Aorta (tissue), 5 donors: ENCODE data around the gene ARHGEF12. TPM values are rescaled to one million over a fixed set of nuclear protein-coding genes. Genes with fewer than 3 reads are reported as not detected.

Experiments
- ATAC-seq: fragments of 200-7000 bp; cut with Tn5 transposase; one replicate; pipeline ENCODE4 v1.9.1; 2022; ENCODE audit warnings: moderate library complexity; ENCODE audit not compliant: low FRiP score
- DNase-seq, 2 donors: peaks; one replicate each; pipeline ENCODE4 v3.0.0-alpha.2; 2020
- H3K27ac ChIP-seq, 2 donors: one replicate each; pipeline ENCODE4 v1.5.1; 2013; ENCODE audit warnings: low read length in 2 of 2, mild to moderate bottlenecking in 2 of 2, moderate library complexity in 2 of 2, control low read depth in 1 of 2, inconsistent platforms in 1 of 2, low read depth in 1 of 2
- H3K27me3 ChIP-seq, 2 donors: one replicate each; pipeline ENCODE4 v1.6.1; 2013; ENCODE audit warnings: control low read depth in 1 of 2, low read length in 1 of 2, mild to moderate bottlenecking in 1 of 2, moderate library complexity in 1 of 2; ENCODE audit not compliant: insufficient read depth in 2 of 2, control insufficient read depth in 1 of 2
- H3K36me3 ChIP-seq, 2 donors: one replicate each; pipeline ENCODE4 v1.6.1; 2013; ENCODE audit warnings: control low read depth in 1 of 2, low read length in 1 of 2, mild to moderate bottlenecking in 1 of 2; ENCODE audit not compliant: insufficient read depth in 2 of 2, control insufficient read depth in 1 of 2
- H3K4me1 ChIP-seq, 2 donors: one replicate each; pipeline ENCODE4 v1.6.1; 2013; ENCODE audit warnings: low read length in 2 of 2, control low read depth in 1 of 2, mild to moderate bottlenecking in 1 of 2, moderate library complexity in 1 of 2; ENCODE audit not compliant: insufficient read depth in 2 of 2, control insufficient read depth in 1 of 2
- H3K4me3 ChIP-seq, 2 donors: one replicate each; pipeline ENCODE4 v1.5.1; 2013; ENCODE audit warnings: low read length in 2 of 2, control low read depth in 1 of 2, mild to moderate bottlenecking in 1 of 2
- H3K9me3 ChIP-seq: one replicate; pipeline ENCODE4 v1.6.1; 2013; ENCODE audit warnings: mild to moderate bottlenecking, low read length; ENCODE audit not compliant: control insufficient read depth
- WGBS, 2 donors: extraction: QIAGEN DNeasy Blood & Tissue Kit; methylation state at CpG; one replicate each; pipeline ENCODE4 v1.1.7; 2013; 5-methylcytosine and 5-hydroxymethylcytosine counted together
- intact Hi-C, 2 donors: fragments of 100-400 bp; cut with DNase I; formaldehyde crosslinking; loops; one replicate each; pipeline versions ENCODE4 v1.14.2 to v1.15.0; 2022
- polyA plus RNA-seq, 2 donors: library from polyadenylated mRNA; stranded (reverse); fragments of 200-250 nt; gene quantifications; one replicate each; pipeline ENCODE4 v1.2.3, GENCODE V29; 2013
- total RNA-seq, 2 donors: library from RNA; stranded (reverse); fragmentation: NEBNext Ultra II Directional; extraction: Animal tissue kit (Norgen Biotek cat#: 25700); gene quantifications; one replicate each; pipeline ENCODE4 v1.2.1, GENCODE V29; 2021
- donor health status: healthy with polysubstance abuse.
- donor health status: Bipolar disorder and iron deficiency.
- donor health status: DM: no; HTN: no; CAD: no.
- donor health status: DM: no; HTN: no; CAD: no.
- donor health status: DM: yes; HTN: yes; CAD: no.

The ARHGEF12 gene
- total and polyA plus RNA-seq, 4 donors, result 21.7 to 143 (median 75.8) TPM

DNA sequence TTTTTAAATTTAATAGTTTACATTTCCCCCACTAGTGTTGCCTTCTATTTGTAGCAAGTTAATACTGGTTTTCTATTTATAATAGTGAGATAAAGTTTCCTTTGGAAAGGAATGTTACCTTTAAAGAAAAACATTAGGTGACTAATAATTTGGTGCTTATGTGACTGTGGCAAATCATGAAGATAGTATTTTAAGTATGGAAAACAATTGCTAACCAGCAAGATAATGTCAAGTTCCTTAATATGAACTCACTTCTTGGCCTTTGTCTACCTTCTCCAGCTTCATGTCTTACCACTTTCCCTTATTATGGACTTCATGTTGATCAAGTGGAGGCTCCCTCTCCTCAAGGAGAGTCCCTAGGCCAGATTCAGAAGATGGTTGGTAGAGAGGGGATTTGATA is 27.2 kb downstream of the ARHGEF12 start:
- peaks cover 2 to 3% of the 10 kb centered on the region in 2 donors for H3K4me1 ChIP-seq
- ATAC-seq (peak; percentile 38), DNase-seq (no peak)
- H3K27me3 ChIP-seq, result no peaks in the 10 kb centered on the region
- intact Hi-C loops, result no loop called here
- H3K27ac ChIP-seq, result no peak overlapping the region
- H3K36me3 ChIP-seq, result no peaks in the 10 kb centered on the region
- no peak overlapping the region for H3K4me3 ChIP-seq
- H3K9me3 ChIP-seq, result no peaks in the 10 kb centered on the region

DNA sequence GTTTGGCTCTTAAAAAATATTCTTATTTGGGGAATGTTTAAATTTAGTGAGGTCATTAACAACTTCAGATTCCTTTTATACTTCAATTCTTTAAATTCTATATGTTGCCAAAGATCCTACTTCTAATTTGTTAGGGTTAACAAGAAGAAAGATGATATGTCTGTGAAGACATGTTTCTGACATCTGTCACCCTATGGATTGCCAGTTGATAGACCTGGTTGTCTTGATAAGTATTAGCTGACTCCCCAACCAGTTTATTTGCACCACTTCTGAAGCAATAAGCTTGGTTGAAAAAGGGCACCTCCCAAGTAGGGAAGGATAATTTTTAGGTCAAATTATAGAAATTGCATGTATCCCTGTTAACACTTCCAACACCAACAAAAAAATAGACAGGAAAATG is 29.3 kb downstream of the ARHGEF12 start:
- Histone ChIP-seq H3K27ac (no peak overlapping the region), H3K36me3 (no peaks in the 10 kb centered on the region), H3K4me3 (no peak overlapping the region), H3K9me3 (no peaks in the 10 kb centered on the region), H3K4me1 (peaks cover 2 to 3% of the 10 kb centered on the region in 2 donors), H3K27me3 (no peaks in the 10 kb centered on the region)
- intact Hi-C loops, result no loop called here
- DNase-seq (no peak), ATAC-seq (no peak)

DNA sequence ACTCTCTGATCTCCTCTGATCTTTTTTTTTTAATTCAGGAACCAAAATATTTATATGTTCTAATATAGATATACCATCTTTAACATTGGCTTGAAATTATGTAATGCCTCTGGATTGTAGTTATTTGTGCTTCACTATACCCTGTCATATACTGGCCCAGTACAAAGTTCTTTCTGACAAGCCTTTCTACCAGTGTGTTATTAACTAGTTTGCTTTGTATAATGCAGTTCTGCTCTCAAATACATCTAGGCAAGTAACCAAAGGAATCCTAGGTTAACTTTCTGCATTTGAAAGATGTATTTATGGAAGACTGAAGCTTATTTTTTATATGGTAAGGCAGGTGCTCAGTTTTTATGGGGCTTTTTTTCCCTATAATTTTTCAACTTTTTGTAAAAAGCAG is 36.1 kb downstream of the ARHGEF12 start:
- ATAC-seq, result no peak
- Histone ChIP-seq H3K9me3 (no peaks in the 10 kb centered on the region), H3K4me1 (no peaks in the 10 kb centered on the region), H3K4me3 (no peak overlapping the region), H3K27ac (no peak overlapping the region), H3K36me3 (no peaks in the 10 kb centered on the region), H3K27me3 (no peaks in the 10 kb centered on the region)
- no peak for DNase-seq
- intact Hi-C loops, result no loop called here

DNA sequence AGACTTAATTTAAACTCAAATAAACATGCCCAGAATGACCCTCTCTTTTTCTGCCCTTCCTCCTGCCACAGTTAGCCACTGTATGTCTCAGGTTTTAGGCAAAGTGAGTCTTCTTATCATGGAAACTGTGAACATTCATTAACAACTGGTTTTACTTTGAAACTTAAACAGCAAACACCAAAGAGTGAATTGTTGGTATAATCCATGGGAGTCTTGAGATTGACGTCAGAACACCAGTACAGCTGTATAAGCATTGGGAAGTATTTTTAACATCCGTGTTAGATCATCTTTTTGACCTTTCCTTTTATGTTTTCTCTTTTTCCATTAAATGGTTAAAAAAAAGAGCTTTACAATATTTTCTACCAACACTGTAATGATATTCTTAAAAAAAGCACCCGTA is 38.9 kb downstream of the ARHGEF12 start:
- no peak overlapping the region for H3K27ac ChIP-seq
- no peaks in the 10 kb centered on the region for H3K36me3 ChIP-seq
- H3K27me3 ChIP-seq, result no peaks in the 10 kb centered on the region
- ATAC-seq (no peak), DNase-seq (no peak)
- intact Hi-C loops, result no loop called here
- no peaks in the 10 kb centered on the region for H3K4me1 ChIP-seq
- WGBS, 2 donors, result 35 to 39% methylated on average over 3 of the region's 3 CpGs
- no peak overlapping the region for H3K4me3 ChIP-seq
- no peaks in the 10 kb centered on the region for H3K9me3 ChIP-seq

DNA sequence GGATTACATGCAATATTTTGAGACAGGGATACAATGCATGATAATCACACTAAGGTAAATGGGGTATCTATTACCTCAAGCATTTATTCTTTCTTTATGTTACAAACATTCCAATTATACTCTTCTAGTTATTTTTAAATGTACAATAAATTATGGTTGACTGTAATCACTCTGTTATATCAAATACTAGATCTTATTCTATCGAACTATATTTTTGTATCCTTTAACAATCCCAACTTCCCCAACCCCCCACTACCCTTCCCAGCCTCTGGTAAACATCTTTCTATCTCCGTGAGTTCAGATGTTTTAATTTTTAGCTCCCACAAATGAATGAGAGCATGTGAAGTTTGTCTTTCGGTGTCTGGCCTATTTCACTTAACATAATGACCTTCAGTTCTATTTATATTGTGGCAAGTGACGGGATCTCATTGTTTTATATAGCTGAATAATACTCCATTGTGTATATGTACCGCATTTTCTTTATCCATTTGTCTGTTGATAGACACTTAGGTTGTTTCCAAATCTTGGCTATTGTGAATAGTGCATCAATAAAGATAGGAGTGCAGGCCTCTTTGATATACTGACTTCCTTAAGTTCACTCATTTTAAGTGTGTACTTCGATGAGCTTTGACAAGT is 40.5 kb downstream of the ARHGEF12 start:
- WGBS, 2 donors, result 59 to 61% methylated on average over 6 of the region's 6 CpGs
- no peak for ATAC-seq
- Histone ChIP-seq H3K4me1 (peaks cover 0 to 3% of the 10 kb centered on the region in 2 donors), H3K4me3 (no peak overlapping the region), H3K27me3 (no peaks in the 10 kb centered on the region), H3K27ac (no peak overlapping the region), H3K36me3 (no peaks in the 10 kb centered on the region), H3K9me3 (no peaks in the 10 kb centered on the region)
- intact Hi-C loops, result no loop called here
- no peak for DNase-seq

DNA sequence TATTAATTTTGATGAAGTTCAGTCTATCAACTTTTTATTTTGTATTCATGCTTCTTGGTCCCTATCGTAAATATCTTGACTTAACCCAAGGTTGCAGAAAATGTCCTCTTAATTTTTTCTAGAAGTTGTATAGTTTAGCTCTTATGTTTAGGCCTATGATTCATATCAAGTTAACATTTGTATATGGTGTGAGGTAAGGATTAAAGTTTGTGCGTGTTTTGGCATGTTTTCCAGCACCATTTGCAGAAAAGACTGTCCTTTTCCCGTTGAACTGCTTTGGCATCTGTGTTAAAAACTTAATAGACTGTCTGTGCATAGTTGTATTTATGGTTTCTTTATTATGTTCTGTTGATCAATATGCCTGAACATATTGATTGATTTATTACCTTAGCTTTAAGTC is 42.3 kb downstream of the ARHGEF12 start:
- no peaks in the 10 kb centered on the region for H3K27me3 ChIP-seq
- 74 to 89% methylated on average over 3 of the region's 3 CpGs for WGBS, 2 donors
- DNase-seq (no peak), ATAC-seq (no peak)
- no peaks in the 10 kb centered on the region for H3K9me3 ChIP-seq
- H3K36me3 ChIP-seq, result no peaks in the 10 kb centered on the region
- peaks cover 0 to 7% of the 10 kb centered on the region in 2 donors for H3K4me1 ChIP-seq
- no peak overlapping the region for H3K27ac ChIP-seq
- H3K4me3 ChIP-seq, result no peak overlapping the region
- intact Hi-C loops, result no loop called here

DNA sequence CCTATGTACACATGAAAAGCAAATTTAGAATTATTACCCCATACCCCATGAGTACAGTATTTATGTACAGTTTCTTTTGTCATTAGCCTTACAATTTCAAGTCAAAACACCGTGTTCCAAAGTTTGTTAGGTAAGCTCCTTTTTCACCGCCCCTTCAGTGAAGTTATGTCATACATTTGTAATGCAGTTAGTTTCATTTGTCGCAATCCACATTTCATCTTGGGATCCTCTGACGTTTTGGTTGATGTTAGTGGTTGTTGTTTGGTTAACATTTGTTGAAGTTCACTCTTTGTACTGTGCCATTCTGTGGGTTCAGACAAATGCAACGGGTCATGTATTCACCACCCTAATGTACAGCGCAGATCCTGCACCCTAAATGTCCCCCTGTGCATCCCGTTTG is 45.2 kb downstream of the ARHGEF12 start:
- 84 to 86% methylated on average over 7 of the region's 7 CpGs for WGBS, 2 donors
- Histone ChIP-seq H3K27me3 (no peaks in the 10 kb centered on the region), H3K9me3 (no peaks in the 10 kb centered on the region), H3K27ac (no peak overlapping the region), H3K36me3 (no peaks in the 10 kb centered on the region), H3K4me1 (peaks cover 4 to 17% of the 10 kb centered on the region in 2 donors), H3K4me3 (no peak overlapping the region)
- intact Hi-C loops, result loop anchor here in 1 of 2 donors (5.0 kb wide), 1 partner anchor 39 kb away; no protein-coding TSS in a partner anchor
- ATAC-seq (no peak), DNase-seq (no peak)

DNA sequence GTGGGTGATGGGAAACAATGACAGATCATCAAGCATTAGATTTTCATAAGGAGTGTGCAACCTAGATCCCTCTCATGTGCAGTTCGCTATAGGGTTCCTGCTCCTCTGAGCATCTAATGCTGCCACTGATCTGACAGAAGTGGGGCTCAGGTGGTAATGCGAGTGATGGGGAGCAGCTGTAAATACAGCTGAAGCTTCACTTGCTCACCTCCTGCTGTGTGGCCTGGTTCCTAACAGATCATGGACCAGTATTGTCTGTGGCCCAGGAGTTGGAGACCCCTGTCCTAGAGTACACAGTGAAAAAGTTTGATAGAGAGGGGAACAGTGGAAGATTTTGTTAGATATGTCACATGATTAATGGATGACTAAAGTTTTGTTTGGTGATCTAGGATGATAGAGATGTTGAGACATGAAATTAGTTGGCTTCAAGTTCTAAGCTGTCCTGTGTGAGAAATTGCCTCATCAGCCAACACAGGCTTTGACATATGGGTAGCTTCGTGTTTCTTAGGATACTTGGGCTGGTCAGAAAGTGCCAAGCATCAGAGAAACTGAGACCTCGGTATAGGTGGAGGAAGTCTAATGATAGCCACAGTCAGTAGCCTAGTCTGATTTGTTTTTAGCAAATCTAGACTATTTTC is 47.4 kb downstream of the ARHGEF12 start:
- intact Hi-C loops, result loop anchor here in 1 of 2 donors (5.0 kb wide), 1 partner anchor 41 kb away; no protein-coding TSS in a partner anchor

DNA sequence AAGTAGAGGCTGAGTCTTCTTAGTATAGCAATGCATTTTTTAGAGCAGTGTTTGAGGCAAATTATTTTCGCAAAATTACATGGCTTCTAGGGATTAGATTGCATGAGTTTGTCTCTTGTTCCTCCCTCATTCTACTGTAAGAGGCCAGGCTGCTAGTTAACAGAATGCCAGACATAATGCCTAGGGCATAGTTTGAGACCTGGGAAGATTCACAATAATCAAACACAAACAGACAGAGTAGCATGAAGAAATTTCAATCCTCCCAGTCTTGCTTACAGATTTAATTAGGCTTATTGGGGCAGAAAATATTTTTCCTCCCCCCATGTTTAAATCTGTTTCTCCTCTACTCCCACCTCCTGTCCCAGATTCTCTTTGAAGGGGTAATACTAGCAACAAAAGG is 48.3 kb downstream of the ARHGEF12 start:
- ATAC-seq, result no peak
- 75 to 85% methylated on average over 1 of the region's 1 CpG for WGBS, 2 donors
- Histone ChIP-seq H3K4me1 (peaks cover 4 to 17% of the 10 kb centered on the region in 2 donors), H3K4me3 (no peak overlapping the region), H3K27me3 (no peaks in the 10 kb centered on the region), H3K36me3 (no peaks in the 10 kb centered on the region), H3K27ac (no peak overlapping the region), H3K9me3 (no peaks in the 10 kb centered on the region)
- intact Hi-C loops, result loop anchor here in 1 of 2 donors (5.0 kb wide), 1 partner anchor 42 kb away; no protein-coding TSS in a partner anchor
- no peak for DNase-seq

More for the DNA sequence above, 47.4 kb downstream of the ARHGEF12 start:
- WGBS, 2 donors, result 86 to 90% methylated on average over 4 of the region's 4 CpGs
- DNase-seq (no peak), ATAC-seq (no peak)
- H3K4me1 ChIP-seq, result peaks cover 4 to 17% of the 10 kb centered on the region in 2 donors
- H3K9me3 ChIP-seq, result no peaks in the 10 kb centered on the region
- H3K36me3 ChIP-seq, result no peaks in the 10 kb centered on the region
- no peaks in the 10 kb centered on the region for H3K27me3 ChIP-seq
- no peak overlapping the region for H3K27ac ChIP-seq
- H3K4me3 ChIP-seq, result no peak overlapping the region
